HepG2 (cell line): ENCODE results near the gene SLC9A8. TPM values are rescaled to one million over a fixed set of nuclear protein-coding genes. Genes with fewer than 3 reads are reported as not detected.

Source experiments
- ATAC-seq: fragments of 200-7000 bp; cut with Tn5 transposase; 3 replicates; pipeline ENCODE4 v1.9.1; 2020; ENCODE audit warnings: mild to moderate bottlenecking, moderate library complexity
- BruUV-seq: library from RNA; stranded (reverse); fragments of 400-500 nt; replicated peaks from 2 replicates; lab custom pipeline; 2021; lab: Mats Ljungman, UMichigan
- CTCF ChIA-PET: fragments of 300-600 bp; formaldehyde crosslinking; extraction: SDS; loops from one replicate; lab custom pipeline; 2021; ENCODE audit warnings: low total read pairs, inconsistent platforms, low intra/inter-chr PET ratio; lab: Yijun Ruan, JAX
- POLR2A ChIA-PET: fragments of 350-600 bp; sonication (Branson Sonifier 250); formaldehyde crosslinking; loops from one replicate; lab custom pipeline; 2020; ENCODE audit warnings: antibody characterized with exemption, inconsistent platforms; lab: Yijun Ruan, JAX
- DNase-seq: peaks from one replicate; pipeline ENCODE4 v3.0.0-alpha.2; 2015; ENCODE audit warnings: low spot score
- FAIRE-seq: peaks from 3 replicates; lab custom pipeline; 2011; peaks lifted over from hg19 to GRCh38; lab: Jason Lieb, UNC
- H2AFZ ChIP-seq: one replicate; pipeline ENCODE4 v1.6.1; 2011; ENCODE audit warnings: low read length, inconsistent platforms
- H3K27ac ChIP-seq: fragments of 300-600 bp; 3 replicates; pipeline ENCODE4 v1.8.0; 2011; ENCODE audit warnings: mixed run types, mild to moderate bottlenecking, mixed read lengths, low read length, inconsistent platforms; ENCODE audit not compliant: insufficient read depth; ENCODE audit errors: extremely low read length
- H3K27me3 ChIP-seq, 2 experiments: fragments of 200-600 bp in 1 of 2; 2 replicates in 1 of 2; 3 replicates in 1 of 2; pipeline versions ENCODE4 v1.6.0 to v1.8.0; 2011; ENCODE audit warnings: low read length in 2 of 2, mild to moderate bottlenecking in 2 of 2, moderate library complexity in 2 of 2, inconsistent platforms in 1 of 2; ENCODE audit not compliant: insufficient read depth in 2 of 2, control insufficient read depth in 1 of 2
- H3K36me3 ChIP-seq, 2 experiments: fragments of 200-600 bp in 1 of 2; replicated peaks in 1 of 2; 2 replicates in 1 of 2; 3 replicates in 1 of 2; pipeline versions ENCODE4 v1.5.1 to v1.8.0; 2011; ENCODE audit warnings: low read length in 2 of 2, inconsistent platforms in 1 of 2; ENCODE audit not compliant: insufficient read depth in 2 of 2, control insufficient read depth in 1 of 2
- H3K4me1 ChIP-seq: 2 replicates; pipeline ENCODE4 v1.5.1; 2012; ENCODE audit warnings: low read length, inconsistent platforms; ENCODE audit not compliant: insufficient read depth
- H3K4me2 ChIP-seq: 2 replicates; pipeline ENCODE4 v1.6.0; 2011; ENCODE audit warnings: low read depth, low read length, inconsistent platforms
- H3K4me3 ChIP-seq, 3 experiments: fragments of 200-600 bp in 1 of 3; sonication (generic), shearing (Covaris generic) in 1 of 3; replicated peaks in 1 of 3; 2 replicates each; pipeline ENCODE4 v1.5.1; 2011 to 2016; ENCODE audit warnings: low read length in 3 of 3, inconsistent platforms in 2 of 3, low read depth in 2 of 3, mild to moderate bottlenecking in 2 of 3, control low read depth in 1 of 3, mixed read lengths in 1 of 3; ENCODE audit not compliant: insufficient read depth in 1 of 3
- H3K79me2 ChIP-seq: one replicate; pipeline ENCODE4 v1.6.1; 2011; ENCODE audit warnings: low read length, inconsistent platforms; ENCODE audit not compliant: insufficient read depth
- H3K9ac ChIP-seq: 2 replicates; pipeline ENCODE4 v1.6.0; 2011; ENCODE audit warnings: mild to moderate bottlenecking, low read depth, low read length, inconsistent platforms; ENCODE audit not compliant: insufficient read depth
- H3K9me3 ChIP-seq: 2 replicates; pipeline ENCODE4 v1.5.1; 2012; ENCODE audit warnings: mild to moderate bottlenecking, low read length
- H4K20me1 ChIP-seq: 2 replicates; pipeline ENCODE4 v1.6.0; 2011; ENCODE audit warnings: inconsistent platforms, mild to moderate bottlenecking, low read length, moderate library complexity; ENCODE audit not compliant: insufficient read depth
- CEBPB ChIP-seq: IDR thresholded peaks from 2 replicates; pipeline ENCODE4 v1.6.1; 2011; ENCODE audit warnings: low read depth, low read length, improper control_type of control experiment, borderline replicate concordance
- CHCHD3 ChIP-seq: sonication (generic); formaldehyde crosslinking; IDR thresholded peaks from 2 replicates; pipeline ENCODE4 v1.8.0; 2022; ENCODE audit warnings: mild to moderate bottlenecking, missing genetic modification reagents, moderate library complexity
- HNF4G ChIP-seq, 2 experiments: sonication (generic) in 1 of 2; formaldehyde crosslinking in 1 of 2; IDR thresholded peaks; 2 replicates each; pipeline versions ENCODE4 v1.4.0 to v1.6.1; 2011 to 2020; ENCODE audit warnings: borderline replicate concordance in 2 of 2, low read depth in 2 of 2, mild to moderate bottlenecking in 2 of 2, low read length in 1 of 2, missing genetic modification reagents in 1 of 2, moderate library complexity in 1 of 2
- IKZF5 ChIP-seq: IDR thresholded peaks from 2 replicates; pipeline ENCODE4 v1.6.1; 2018; ENCODE audit warnings: missing genetic modification reagents, mild to moderate bottlenecking, missing compliant biosample characterization
- POLR2AphosphoS5 ChIP-seq: IDR thresholded peaks from 2 replicates; pipeline ENCODE4 v1.6.1; 2012; ENCODE audit warnings: low read depth, low read length
- SOX6 ChIP-seq, 2 experiments: fragments of 450-650 bp in 1 of 2; sonication (generic) in 1 of 2; formaldehyde crosslinking in 1 of 2; IDR thresholded peaks; 2 replicates each; pipeline versions ENCODE4 v1.4.0 to v1.6.1; 2017 to 2020; ENCODE audit warnings: antibody characterized with exemption in 1 of 2, mild to moderate bottlenecking in 1 of 2, missing genetic modification reagents in 1 of 2
- ZMYM3 ChIP-seq: sonication (generic); formaldehyde crosslinking; IDR thresholded peaks from 2 replicates; pipeline ENCODE4 v1.5.1; 2020; ENCODE audit warnings: mild to moderate bottlenecking, missing genetic modification reagents
- ZNF136 ChIP-seq: sonication (generic); formaldehyde crosslinking; IDR thresholded peaks from 2 replicates; pipeline ENCODE4 v1.8.1; 2022; ENCODE audit warnings: low read depth, mild to moderate bottlenecking, moderate library complexity, missing genetic modification reagents
- ZNF383 ChIP-seq: sonication (generic); formaldehyde crosslinking; IDR thresholded peaks from 2 replicates; pipeline ENCODE4 v1.4.0; 2020; ENCODE audit warnings: missing genetic modification reagents, mild to moderate bottlenecking, borderline replicate concordance
- ZNF460 ChIP-seq: sonication (generic); formaldehyde crosslinking; IDR thresholded peaks from 2 replicates; pipeline ENCODE4 v1.5.1; 2020; ENCODE audit warnings: missing genetic modification reagents, mild to moderate bottlenecking, borderline replicate concordance
- WGBS: methylation state at CpG from one replicate; pipeline ENCODE4 v1.1.6; 2017; ENCODE audit warnings: low lambda C conversion rate; 5-methylcytosine and 5-hydroxymethylcytosine counted together
- in situ Hi-C: cut with HindIII; loops from 2 replicates; pipeline ENCODE4 v1.10.0; 2017; ENCODE audit warnings: low pct_unique_long_range_greater_than_20kb; ENCODE audit not compliant: extremely low pct_ligation_motif_present
- intact Hi-C: fragments of 100-400 bp; cut with micrococcal nuclease; formaldehyde crosslinking; loops from one replicate; pipeline ENCODE4 v1.10.0; 2022; ENCODE audit not compliant: unreplicated experiment
- polyA plus RNA-seq, 8 experiments: library from polyadenylated mRNA; depleted of rRNA in 3 of 8; stranded (reverse) in 7 of 8; unstranded in 1 of 8; fragments of >200 nt; fragmentation: Illumina TruSeq in 4 of 8; extraction: Trizol in 4 of 8; gene quantifications; 2 replicates each; pipeline versions ENCODE4 v1.2.1 to v1.2.3, GENCODE V29; 2011 to 2016; ENCODE audit warnings: low read depth in 4 of 8, missing spikeins in 1 of 8, mixed read lengths in 1 of 8; ENCODE audit not compliant: insufficient read depth in 1 of 8
- total RNA-seq, 5 experiments: library from RNA; depleted of rRNA; stranded (reverse); fragments of >200 nt; fragmentation: Illumina TruSeq; extraction: Trizol; gene quantifications; 2 replicates each; pipeline ENCODE4 v1.2.3, GENCODE V29; 2016; ENCODE audit warnings: low read depth in 1 of 5
- TF ChIP-seq, protein P1 (sequence below): sonication (generic); formaldehyde crosslinking; conservative IDR thresholded peaks from 2 replicates; pipeline ENCODE4 v1.8.1; 2023; ENCODE audit warnings: missing genetic modification reagents
- TF ChIP-seq, protein P2 (sequence below): sonication (generic); formaldehyde crosslinking; IDR thresholded peaks from 2 replicates; pipeline ENCODE4 v1.5.1; 2020; ENCODE audit warnings: mild to moderate bottlenecking, missing genetic modification reagents
- TF ChIP-seq, protein P3 (sequence below): IDR thresholded peaks from 2 replicates; pipeline ENCODE4 v1.6.1; 2012; ENCODE audit warnings: low read depth, low read length, improper control_type of control experiment

The SLC9A8 gene
- total and polyA plus RNA-seq, 2 of the 13 experiments (the other 11 are each of a cell fraction or from before 2014, with no cell fraction given): 4.1 to 7.4 TPM

GRCh38 chr20:49787371-49788357, 25.0 kb upstream of the SLC9A8 start:
- Histone ChIP-seq H4K20me1 (no peaks in the 10 kb centered on the region), H3K9ac (no peak overlapping the region), H3K4me3 (no peak overlapping the region), H3K4me1 (peaks cover 51% of the 10 kb centered on the region), H3K79me2 (no peaks in the 10 kb centered on the region), H3K27me3 (no peaks in the 10 kb centered on the region; a peak in 1 of 5 replicates), H3K4me2 (no peak overlapping the region), H2AFZ (no peak overlapping the region), H3K36me3 (no peaks in the 10 kb centered on the region), H3K9me3 (no peaks in the 10 kb centered on the region), H3K27ac (no peak overlapping the region)
- 50% methylated on average over 9 of the region's 9 CpGs for WGBS
- ATAC-seq: no peak
- in situ Hi-C loops: no loop called here
- BruUV-seq: no TSS peak
- ChIA-PET CTCF (interaction anchor here (1.0 kb wide), 1 partner anchor 176 kb away, joined by 3 read pairs; no protein-coding TSS in a partner anchor), POLR2A (interaction anchor here (1.9 to 3.2 kb wide), 2 partner anchors 12 to 25 kb away, joined by 5 to 11 read pairs; partner anchors contain the start of gene SLC9A8)
- peak; percentile 65 for TF ChIP-seq CEBPB
- TF ChIP-seq SOX6 (IDR thresholded peaks at IDR 0.05): no peak
- TF ChIP-seq SOX6 (CRISPR knock-in tag; IDR thresholded peaks at IDR 0.05): peak; percentile 45; the same call in 1 of the 2 replicates
- TF ChIP-seq ZNF136 (CRISPR knock-in tag): no peak
- TF ChIP-seq HNF4G (IDR thresholded peaks at IDR 0.05; ENCODE audit: borderline replicate concordance, low read depth, low read length): no peak
- TF ChIP-seq HNF4G (CRISPR knock-in tag; IDR thresholded peaks at IDR 0.05; ENCODE audit: borderline replicate concordance, low read depth): no peak
- TF ChIP-seq, protein P1, sequence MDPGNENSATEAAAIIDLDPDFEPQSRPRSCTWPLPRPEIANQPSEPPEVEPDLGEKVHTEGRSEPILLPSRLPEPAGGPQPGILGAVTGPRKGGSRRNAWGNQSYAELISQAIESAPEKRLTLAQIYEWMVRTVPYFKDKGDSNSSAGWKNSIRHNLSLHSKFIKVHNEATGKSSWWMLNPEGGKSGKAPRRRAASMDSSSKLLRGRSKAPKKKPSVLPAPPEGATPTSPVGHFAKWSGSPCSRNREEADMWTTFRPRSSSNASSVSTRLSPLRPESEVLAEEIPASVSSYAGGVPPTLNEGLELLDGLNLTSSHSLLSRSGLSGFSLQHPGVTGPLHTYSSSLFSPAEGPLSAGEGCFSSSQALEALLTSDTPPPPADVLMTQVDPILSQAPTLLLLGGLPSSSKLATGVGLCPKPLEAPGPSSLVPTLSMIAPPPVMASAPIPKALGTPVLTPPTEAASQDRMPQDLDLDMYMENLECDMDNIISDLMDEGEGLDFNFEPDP (CRISPR knock-in tag): peak; percentile 94
- TF ChIP-seq ZNF383 (CRISPR knock-in tag): 0 out of 2 replicates have a peak, but pooled peaks have one; percentile 63
- TF ChIP-seq ZNF460 (CRISPR knock-in tag): peak; percentile 84
- no peak for TF ChIP-seq IKZF5
- no peak for TF ChIP-seq CHCHD3 (CRISPR knock-in tag)
- TF ChIP-seq, protein P2, sequence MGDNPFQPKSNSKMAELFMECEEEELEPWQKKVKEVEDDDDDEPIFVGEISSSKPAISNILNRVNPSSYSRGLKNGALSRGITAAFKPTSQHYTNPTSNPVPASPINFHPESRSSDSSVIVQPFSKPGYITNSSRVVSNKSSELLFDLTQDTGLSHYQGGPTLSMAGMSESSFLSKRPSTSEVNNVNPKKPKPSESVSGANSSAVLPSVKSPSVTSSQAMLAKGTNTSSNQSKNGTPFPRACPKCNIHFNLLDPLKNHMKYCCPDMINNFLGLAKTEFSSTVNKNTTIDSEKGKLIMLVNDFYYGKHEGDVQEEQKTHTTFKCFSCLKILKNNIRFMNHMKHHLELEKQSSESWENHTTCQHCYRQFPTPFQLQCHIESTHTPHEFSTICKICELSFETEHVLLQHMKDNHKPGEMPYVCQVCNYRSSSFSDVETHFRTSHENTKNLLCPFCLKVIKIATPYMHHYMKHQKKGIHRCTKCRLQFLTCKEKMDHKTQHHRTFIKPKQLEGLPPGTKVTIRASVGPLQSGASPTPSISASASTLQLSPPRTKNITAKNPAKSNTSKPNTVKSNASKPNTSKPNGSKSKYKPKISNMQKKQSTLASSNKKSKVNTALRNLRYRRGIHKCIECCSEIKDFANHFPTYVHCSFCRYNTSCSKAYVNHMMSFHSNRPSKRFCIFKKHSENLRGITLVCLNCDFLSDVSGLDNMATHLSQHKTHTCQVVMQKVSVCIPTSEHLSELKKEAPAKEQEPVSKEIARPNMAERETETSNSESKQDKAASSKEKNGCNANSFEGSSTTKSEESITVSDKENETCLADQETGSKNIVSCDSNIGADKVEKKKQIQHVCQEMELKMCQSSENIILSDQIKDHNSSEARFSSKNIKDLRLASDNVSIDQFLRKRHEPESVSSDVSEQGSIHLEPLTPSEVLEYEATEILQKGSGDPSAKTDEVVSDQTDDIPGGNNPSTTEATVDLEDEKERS (CRISPR knock-in tag): 0 out of 2 replicates have a peak, but pooled peaks have one; percentile 57
- TF ChIP-seq, protein P3, sequence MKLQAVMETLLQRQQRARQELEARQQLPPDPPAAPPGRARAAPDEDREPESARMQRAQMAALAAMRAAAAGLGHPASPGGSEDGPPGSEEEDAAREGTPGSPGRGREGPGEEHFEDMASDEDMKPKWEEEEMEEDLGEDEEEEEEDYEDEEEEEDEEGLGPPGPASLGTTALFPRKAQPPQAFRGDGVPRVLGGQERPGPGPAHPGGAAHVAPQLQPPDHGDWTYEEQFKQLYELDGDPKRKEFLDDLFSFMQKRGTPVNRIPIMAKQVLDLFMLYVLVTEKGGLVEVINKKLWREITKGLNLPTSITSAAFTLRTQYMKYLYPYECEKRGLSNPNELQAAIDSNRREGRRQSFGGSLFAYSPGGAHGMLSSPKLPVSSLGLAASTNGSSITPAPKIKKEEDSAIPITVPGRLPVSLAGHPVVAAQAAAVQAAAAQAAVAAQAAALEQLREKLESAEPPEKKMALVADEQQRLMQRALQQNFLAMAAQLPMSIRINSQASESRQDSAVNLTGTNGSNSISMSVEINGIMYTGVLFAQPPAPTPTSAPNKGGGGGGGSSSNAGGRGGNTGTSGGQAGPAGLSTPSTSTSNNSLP: no peak
- 0 out of 2 replicates have a peak, but pooled peaks have one; percentile 20 for TF ChIP-seq ZMYM3 (CRISPR knock-in tag)
- TF ChIP-seq POLR2AphosphoS5: no peak
- intact Hi-C loops: no loop called here
- DNase-seq: no peak
- no peak for FAIRE-seq
